HG03108 (cell line): ENCODE data around the gene ZNF175.

Experiments used
- ATAC-seq: cut with Tn5 transposase; IDR thresholded peaks from one replicate; pipeline ENCODE4 v1.9.1; 2021; ENCODE audit warnings: moderate library complexity; ENCODE audit not compliant: unreplicated experiment

The ZNF175 gene

GRCh38 chr19:51587264-51588191, 16.4 kb downstream of the ZNF175 start:
- no peak for ATAC-seq

- ATAC-seq: no peak
These were observed 18.4 kb downstream of the ZNF175 start for GRCh38 chr19:51589511-51589910.

GRCh38 chr19:51590441-51590840, 19.4 kb downstream of the ZNF175 start:
- no peak for ATAC-seq

GRCh38 chr19:51592521-51592920, 21.4 kb downstream of the ZNF175 start:
- ATAC-seq: no peak

GRCh38 chr19:51593138-51593890, 22.2 kb downstream of the ZNF175 start:
- no peak for ATAC-seq

DNA sequence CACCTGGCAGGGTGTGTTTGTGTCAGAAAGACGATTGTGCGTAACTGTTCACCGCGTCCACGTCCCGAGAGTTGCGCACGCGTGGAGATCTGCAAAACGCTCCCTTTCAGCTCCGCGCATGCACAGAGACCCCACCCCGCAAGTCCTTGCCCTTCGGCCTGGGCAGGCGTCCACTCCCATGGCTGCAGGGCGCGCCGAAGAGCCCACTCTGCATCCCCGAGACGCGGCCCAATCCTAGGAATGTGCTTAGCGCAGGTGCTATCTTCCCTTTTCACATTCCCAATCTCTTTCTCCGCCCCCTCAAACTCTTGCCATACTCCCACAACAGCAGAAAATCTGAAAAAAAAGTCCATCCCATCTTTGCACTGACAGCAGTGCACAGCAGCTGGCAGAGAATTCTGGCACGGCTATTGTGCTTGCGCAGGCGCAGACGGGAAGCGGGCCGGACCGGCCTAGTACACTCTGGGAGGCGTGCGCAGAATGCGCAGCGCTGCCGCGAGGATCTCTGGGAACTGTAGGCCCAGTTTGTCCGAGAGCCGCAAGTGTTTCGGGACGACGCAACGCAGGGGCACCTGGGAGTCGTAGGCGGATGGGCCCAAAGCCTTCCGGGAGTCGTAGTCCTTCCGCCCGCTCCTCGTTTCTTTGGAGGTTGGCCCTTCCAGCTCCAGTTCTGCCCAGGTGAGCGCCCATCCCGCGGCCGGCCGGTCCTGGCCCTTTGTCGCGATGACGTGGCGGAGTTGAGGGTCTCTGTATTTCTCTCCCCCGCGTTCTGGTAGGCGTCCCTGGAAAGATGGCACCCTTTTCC, 23.1 kb downstream of the ZNF175 start:
- peak; percentile 99 for ATAC-seq

- no peak for ATAC-seq
These were observed 23.7 kb downstream of the ZNF175 start for GRCh38 chr19:51594774-51595109.

DNA sequence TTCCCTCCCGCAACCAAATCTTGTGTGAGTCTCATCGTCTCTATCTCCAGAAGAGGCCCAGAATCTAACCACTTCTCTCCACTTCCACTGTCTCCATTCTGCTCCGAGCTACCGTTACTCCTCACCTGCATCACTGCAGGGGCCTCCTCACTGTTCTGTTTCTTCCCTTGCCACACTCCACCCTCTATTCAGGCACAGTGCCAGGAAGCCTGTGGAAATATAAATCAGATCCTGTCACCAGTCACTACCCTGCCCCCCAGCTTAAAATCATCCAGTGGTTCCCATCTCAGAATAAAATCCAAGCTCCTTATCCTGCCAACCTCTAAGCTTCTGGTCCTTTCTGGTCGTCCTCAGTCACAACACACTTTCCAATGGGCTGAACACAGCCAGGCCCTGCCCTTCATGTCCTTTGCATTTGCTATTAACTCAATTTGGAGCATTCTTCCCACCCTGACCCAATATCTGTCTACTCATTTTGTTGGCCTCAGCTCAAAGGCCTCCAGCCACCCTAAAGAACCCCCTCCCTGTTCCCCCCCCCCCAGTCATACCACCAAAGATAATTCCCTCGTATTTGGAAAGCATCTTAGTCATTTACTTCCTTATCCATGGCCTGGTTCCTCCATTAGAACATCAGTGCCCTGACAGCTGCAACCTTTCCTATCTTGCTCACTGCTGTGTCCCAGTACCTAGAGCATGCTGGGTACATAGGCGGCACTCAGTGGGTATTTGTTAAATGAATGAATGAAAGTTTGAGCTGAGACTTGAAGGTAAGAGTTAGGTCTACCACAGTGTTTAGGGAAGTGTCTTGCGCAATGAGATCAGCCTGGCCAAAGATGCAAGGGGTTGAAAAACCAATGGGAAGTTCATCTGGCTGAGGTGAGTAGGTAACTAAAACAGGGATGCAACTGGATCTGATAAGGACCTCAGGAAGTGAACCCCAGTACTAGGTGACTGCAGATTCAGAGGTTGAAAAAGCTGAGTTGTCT, 24.4 kb downstream of the ZNF175 start:
- no peak for ATAC-seq

GRCh38 chr19:51598159-51598915, 27.3 kb downstream of the ZNF175 start:
- no peak for ATAC-seq

DNA sequence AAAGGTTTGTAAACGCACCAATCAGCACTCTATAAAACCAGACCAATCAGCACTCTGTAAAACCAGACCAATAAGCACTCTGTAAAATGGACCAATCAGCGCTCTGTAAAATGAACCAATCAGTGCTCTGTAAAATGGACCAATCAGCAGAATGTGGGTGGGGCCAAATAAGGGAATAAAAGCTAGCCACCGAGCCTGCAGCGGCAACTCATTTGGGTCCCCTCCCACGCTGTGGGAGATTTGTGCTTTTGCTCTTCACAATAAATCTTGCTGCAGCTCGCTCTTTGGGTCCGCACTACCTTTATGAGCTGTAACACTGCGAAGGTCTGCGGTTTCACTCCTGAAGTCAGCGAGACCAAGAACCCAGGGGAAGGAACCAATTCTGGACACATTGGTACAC, 28.0 kb downstream of the ZNF175 start:
- ATAC-seq: no peak

- ATAC-seq: no peak
These were observed 30.0 kb downstream of the ZNF175 start for GRCh38 chr19:51600940-51601580.

GRCh38 chr19:51602189-51602854, 31.2 kb downstream of the ZNF175 start:
- no peak for ATAC-seq

DNA sequence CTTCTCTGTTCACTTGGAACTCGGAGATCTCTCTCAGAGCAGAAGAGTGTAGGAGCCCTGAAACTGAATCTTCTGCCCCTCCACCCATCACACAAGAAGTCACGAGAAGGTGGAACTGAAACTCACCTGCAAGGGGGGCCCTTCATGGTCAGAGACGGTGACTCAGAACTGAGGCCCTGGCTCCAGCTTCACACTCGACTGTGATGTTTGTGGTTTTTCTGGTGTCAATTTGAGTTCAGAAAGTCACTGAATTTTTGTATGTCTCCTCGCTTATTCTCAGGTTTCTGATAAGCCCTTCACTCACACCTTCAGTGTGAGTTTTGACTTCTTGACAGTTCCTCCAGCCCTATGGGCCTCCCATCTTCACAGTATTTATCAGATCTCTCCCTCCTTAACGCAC, 36.0 kb downstream of the ZNF175 start:
- ATAC-seq: peak; percentile 96

DNA sequence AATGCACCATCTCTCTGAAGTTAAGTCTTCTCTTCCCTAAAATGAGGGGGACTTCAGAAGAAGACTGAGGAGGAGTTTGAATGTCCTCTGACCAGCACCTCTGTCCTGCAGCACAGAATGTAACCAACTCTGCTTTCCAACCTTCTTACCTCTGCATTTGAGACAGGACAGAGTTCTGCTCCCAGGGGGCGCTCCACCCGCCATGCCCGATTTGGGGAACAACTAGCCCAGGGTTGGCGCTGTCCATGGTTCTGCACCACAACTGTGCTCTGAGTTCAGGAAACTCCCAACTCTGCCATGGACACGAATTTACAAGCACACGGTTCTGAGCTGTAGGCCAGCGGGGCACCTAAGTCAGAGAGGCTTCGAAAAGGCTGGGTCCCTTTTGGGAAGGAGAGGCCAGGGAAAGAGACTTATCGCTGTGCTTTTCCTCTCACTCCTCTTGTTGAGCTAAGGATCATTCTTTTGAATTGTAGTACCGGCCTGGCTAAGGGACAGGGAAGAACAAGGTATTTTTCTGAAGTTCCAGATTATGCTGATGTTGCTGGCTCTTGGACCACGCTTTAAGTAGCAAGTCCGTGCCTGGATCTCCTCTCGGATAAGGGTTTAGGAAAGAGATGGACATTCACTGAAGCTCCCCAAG, 37.0 kb downstream of the ZNF175 start:
- no peak for ATAC-seq

DNA sequence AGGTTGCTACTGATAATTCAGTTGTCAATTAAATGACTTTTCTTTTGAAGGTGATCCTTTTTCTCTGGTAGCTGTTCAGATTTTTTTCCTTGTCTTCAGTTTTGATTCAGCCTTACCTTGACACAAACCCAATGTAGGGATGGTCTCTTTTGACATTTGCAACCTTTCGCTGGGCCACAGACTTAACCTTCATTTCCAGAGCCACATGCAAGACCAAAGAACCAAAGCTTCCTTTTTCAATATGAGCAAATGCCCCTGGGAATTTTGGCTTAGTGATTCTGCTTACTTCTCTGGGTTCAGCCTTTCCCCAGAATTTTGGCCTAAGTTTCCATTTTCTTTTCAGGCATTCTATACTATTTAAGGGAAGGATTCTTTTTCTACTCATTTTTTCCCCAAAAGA, 39.5 kb downstream of the ZNF175 start:
- no peak for ATAC-seq

DNA sequence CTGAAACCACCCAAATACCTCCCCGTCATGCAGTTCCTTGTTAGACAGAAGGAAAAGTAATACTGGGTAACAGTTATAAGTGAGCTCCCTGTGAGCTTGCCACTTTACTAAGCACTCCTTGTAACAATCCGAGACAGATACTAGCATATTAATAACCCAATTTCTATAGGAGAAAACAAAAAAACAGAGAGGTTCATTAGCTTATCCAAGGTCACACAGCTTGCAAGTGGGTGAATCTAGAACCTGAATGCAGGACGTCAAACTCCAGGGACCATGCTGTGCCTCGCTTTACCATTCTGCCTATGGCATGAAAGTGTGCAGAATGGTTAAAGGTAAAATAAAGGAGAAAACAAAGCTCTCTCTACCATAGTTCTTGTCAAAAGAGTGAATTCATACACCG, 43.7 kb downstream of the ZNF175 start:
- no peak for ATAC-seq

- ATAC-seq: no peak
These were observed 44.9 kb downstream of the ZNF175 start for GRCh38 chr19:51615991-51616390.

GRCh38 chr19:51621178-51621577, 50.1 kb downstream of the ZNF175 start:
- peak; percentile 54 for ATAC-seq
